Breast epithelium (tissue), 4 donors: ENCODE measurements around the gene NSRP1. TPM values are rescaled to one million over a fixed set of nuclear protein-coding genes. Genes with fewer than 3 reads are reported as not detected.

ENCODE experiments used
- DNase-seq, 2 donors: peaks; one replicate each; pipeline ENCODE4 v3.0.0-alpha.2; 2019; ENCODE audit warnings: low spot score in 2 of 2
- H3K27ac ChIP-seq, 2 donors: fragments of 200-600 bp; sonication (generic) in 1 of 2; one replicate each; pipeline ENCODE4 v1.5.1; 2016 to 2019; ENCODE audit warnings: mild to moderate bottlenecking in 1 of 2
- H3K27me3 ChIP-seq, 2 donors: fragments of 200-600 bp; sonication (generic) in 1 of 2; one replicate each; pipeline versions ENCODE4 v1.5.1 to v1.6.0; 2017 to 2019; ENCODE audit warnings: control low read depth in 1 of 2, mild to moderate bottlenecking in 1 of 2
- H3K36me3 ChIP-seq: fragments of 200-600 bp; one replicate; pipeline ENCODE4 v1.5.1; 2019
- H3K4me1 ChIP-seq, 2 donors: fragments of 200-600 bp; sonication (generic); one replicate each; pipeline ENCODE4 v1.5.1; 2016 to 2019; ENCODE audit warnings: control low read depth in 1 of 2
- H3K4me3 ChIP-seq, 3 donors: fragments of 200-600 bp; sonication (generic); 1 replicate in 2 of 3; 2 replicates in 1 of 3; pipeline ENCODE4 v1.5.1; 2016 to 2019; ENCODE audit warnings: mild to moderate bottlenecking in 3 of 3, moderate library complexity in 2 of 3
- H3K9me3 ChIP-seq, 2 donors: fragments of 200-600 bp; sonication (generic) in 1 of 2; one replicate each; pipeline ENCODE4 v1.5.1; 2016 to 2019; ENCODE audit warnings: control low read depth in 1 of 2
- POLR2A ChIP-seq: fragments of 450-650 bp; IDR thresholded peaks from one replicate; pipeline ENCODE4 v1.6.1; 2016; ENCODE audit warnings: antibody characterized with exemption, mild to moderate bottlenecking, moderate library complexity
- POLR2AphosphoS5 ChIP-seq, 3 donors: sonication (generic); formaldehyde crosslinking; IDR thresholded peaks; one replicate each; pipeline ENCODE4 v1.6.1; 2017; ENCODE audit warnings: antibody characterized with exemption in 3 of 3
- intact Hi-C: fragments of 100-400 bp; cut with DNase I; formaldehyde crosslinking; loops from one replicate; pipeline ENCODE4 v1.15.1; 2023; ENCODE audit warnings: low total_unique reads
- total RNA-seq, 3 donors: library from RNA; depleted of rRNA; stranded (reverse); fragments of >200 nt; gene quantifications; one replicate each; pipeline ENCODE4 v1.1.0, GENCODE V29; 2016
- TF ChIP-seq, protein P1 (sequence below), 3 donors: fragments of 450-650 bp; IDR thresholded peaks; one replicate each; pipeline ENCODE4 v1.5.1; 2016 to 2017; ENCODE audit warnings: antibody characterized with exemption in 3 of 3, mild to moderate bottlenecking in 3 of 3, moderate library complexity in 3 of 3

NSRP1 gene
- total RNA-seq, 3 donors from 2014 or later: 26.6 to 37.0 (median 29.4) TPM

DNA sequence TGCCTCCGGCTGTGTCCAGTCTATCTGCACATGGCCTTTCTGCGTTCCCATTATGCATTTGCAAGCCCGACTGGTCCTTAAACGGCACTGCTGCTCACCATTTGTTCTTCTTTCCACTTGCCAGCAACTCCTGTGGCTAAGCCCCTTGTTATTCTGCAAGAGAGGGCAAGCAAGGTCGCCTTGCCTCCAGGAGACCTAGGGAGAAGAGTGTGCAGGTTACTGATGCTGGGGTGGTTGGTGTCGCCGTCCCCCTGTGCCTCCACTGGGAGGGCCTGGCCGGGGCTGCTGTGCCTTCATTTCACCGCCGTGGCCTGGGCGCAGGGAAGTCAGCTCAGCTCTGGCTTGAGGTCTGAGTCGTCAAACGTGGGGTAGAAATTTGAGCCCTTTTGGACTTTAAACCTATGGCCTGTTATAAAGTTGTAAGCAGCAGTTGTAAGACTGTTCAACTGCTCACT, 106.1 kb downstream of the NSRP1 start:
- H3K9me3 ChIP-seq: no peaks in the 10 kb centered on the region
- H3K4me3 ChIP-seq: no peak overlapping the region
- H3K27ac ChIP-seq: no peak overlapping the region
- DNase-seq: no peak
- no peaks in the 10 kb centered on the region for H3K4me1 ChIP-seq
- no peaks in the 10 kb centered on the region for H3K36me3 ChIP-seq
- H3K27me3 ChIP-seq: no peaks in the 10 kb centered on the region
- intact Hi-C loops: no loop called here
- TF ChIP-seq, protein P1, sequence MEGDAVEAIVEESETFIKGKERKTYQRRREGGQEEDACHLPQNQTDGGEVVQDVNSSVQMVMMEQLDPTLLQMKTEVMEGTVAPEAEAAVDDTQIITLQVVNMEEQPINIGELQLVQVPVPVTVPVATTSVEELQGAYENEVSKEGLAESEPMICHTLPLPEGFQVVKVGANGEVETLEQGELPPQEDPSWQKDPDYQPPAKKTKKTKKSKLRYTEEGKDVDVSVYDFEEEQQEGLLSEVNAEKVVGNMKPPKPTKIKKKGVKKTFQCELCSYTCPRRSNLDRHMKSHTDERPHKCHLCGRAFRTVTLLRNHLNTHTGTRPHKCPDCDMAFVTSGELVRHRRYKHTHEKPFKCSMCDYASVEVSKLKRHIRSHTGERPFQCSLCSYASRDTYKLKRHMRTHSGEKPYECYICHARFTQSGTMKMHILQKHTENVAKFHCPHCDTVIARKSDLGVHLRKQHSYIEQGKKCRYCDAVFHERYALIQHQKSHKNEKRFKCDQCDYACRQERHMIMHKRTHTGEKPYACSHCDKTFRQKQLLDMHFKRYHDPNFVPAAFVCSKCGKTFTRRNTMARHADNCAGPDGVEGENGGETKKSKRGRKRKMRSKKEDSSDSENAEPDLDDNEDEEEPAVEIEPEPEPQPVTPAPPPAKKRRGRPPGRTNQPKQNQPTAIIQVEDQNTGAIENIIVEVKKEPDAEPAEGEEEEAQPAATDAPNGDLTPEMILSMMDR (IDR thresholded peaks at IDR 0.05): no peak
- no peak for TF ChIP-seq POLR2AphosphoS5 (IDR thresholded peaks at IDR 0.05)
- TF ChIP-seq POLR2A: no peak

DNA sequence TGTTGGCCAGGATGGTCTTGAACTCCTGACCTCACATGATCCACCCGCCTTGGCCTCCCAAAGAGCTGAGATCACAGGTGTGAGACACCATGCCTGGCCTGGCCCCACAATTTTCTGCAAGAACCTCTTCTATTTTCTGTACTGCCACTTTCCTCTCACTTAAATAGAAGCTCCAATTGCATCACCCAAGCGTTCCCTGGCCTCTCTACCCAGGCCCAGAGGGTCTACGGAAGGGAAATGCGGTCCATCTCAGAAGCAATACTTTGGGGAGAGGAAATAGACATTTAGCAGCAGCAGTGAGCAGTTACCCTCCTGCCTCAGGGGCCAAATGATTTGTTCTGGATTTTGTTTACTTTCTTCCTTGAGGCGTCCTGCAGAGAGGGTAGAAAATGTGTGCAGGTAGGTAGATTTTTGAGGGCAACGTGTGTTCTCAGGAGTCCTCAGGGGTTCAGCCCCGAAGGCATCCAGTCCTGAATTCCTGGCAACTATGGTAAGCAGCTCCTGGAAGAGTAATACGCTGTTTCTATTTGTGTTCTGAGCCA, 107.9 kb downstream of the NSRP1 start:
- no peak overlapping the region for H3K27ac ChIP-seq
- no peak overlapping the region for H3K4me3 ChIP-seq
- DNase-seq: no peak
- no peaks in the 10 kb centered on the region for H3K4me1 ChIP-seq
- no peaks in the 10 kb centered on the region for H3K27me3 ChIP-seq
- intact Hi-C loops: no loop called here
- H3K36me3 ChIP-seq: no peaks in the 10 kb centered on the region
- TF ChIP-seq, protein P1 (IDR thresholded peaks at IDR 0.05): no peak
- TF ChIP-seq POLR2AphosphoS5 (IDR thresholded peaks at IDR 0.05) (no peak), POLR2A (no peak)
- no peaks in the 10 kb centered on the region for H3K9me3 ChIP-seq

DNA sequence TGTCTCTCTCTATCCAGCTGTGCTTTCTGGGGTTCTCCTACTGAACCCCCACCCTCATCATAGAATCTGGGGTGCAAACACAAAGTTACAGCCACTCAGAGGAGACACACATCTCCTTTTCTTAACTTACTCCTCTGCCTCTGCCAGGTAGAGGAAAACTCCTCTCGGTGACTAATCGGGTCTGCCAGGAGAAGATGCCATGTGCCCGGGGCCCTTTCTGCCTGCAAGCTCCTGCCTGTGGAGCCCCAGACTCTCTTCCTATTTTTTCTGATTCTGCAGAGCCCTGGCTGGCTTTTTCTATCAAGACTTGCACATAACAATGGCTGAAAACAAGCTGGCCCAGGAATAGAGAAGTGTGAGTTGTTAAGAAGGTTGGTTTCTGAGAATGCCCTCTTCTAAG, 108.5 kb downstream of the NSRP1 start:
- no peaks in the 10 kb centered on the region for H3K9me3 ChIP-seq
- intact Hi-C loops: no loop called here
- H3K27me3 ChIP-seq: no peaks in the 10 kb centered on the region
- no peaks in the 10 kb centered on the region for H3K36me3 ChIP-seq
- no peak for TF ChIP-seq POLR2AphosphoS5 (IDR thresholded peaks at IDR 0.05)
- TF ChIP-seq, protein P1 (IDR thresholded peaks at IDR 0.05): no peak
- TF ChIP-seq POLR2A: no peak
- H3K4me3 ChIP-seq: no peak overlapping the region
- no peak for DNase-seq
- no peaks in the 10 kb centered on the region for H3K4me1 ChIP-seq
- H3K27ac ChIP-seq: no peak overlapping the region

DNA sequence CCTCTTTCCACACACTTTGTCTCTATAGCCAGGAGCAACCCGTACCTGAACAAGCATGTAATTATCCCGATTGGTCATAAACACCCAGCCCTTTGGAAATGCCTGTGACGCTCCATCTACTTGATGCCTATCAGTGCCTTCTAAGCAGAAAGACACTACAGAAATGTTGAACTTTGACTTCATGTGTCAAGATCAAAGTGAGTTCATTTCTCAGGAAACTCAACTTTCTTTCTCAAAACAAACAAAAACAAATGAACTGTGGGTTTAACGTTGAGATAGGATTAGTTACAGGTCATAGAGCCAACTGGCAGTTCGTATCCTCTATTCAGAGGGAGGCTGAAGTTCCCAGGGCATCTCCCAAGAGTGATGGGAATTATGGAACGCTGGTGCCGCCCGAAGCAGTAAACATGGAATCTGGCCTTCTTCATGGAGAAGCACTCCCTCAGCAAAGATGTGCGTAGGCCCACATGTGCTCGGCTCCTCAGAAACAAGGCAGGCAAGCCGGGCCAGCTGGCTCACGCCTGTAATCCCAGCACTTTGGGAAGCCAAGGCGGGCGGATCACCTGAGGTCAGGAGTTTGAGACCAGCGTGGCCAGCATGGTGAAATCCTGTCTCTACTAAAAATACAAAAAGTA, 109.4 kb downstream of the NSRP1 start:
- intact Hi-C loops: no loop called here
- no peak for DNase-seq
- Histone ChIP-seq H3K27me3 (no peaks in the 10 kb centered on the region), H3K36me3 (no peaks in the 10 kb centered on the region), H3K27ac (no peak overlapping the region), H3K4me1 (no peaks in the 10 kb centered on the region), H3K9me3 (no peaks in the 10 kb centered on the region), H3K4me3 (no peak overlapping the region)
- TF ChIP-seq, protein P1 (IDR thresholded peaks at IDR 0.05): no peak
- TF ChIP-seq POLR2A: no peak
- no peak for TF ChIP-seq POLR2AphosphoS5 (IDR thresholded peaks at IDR 0.05)

DNA sequence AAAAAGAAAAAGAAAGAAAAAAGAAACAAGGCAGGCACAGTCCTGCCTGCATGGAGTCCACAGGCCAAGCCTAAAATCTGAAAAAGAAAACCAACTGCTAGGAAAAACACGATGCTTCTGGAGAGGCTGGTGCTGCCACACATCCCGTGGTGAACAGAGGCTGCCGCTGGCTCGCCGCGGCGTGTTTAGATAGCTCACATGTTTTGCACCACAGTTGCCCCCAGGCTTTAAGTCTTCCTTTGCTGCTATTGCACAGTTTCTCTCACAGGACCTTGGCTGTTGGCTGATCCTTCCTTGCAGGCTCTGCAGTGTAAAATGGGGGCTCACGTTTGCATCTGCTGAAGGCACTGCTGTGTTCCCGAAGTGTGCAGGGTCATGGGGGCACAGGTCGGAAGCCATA, 110.3 kb downstream of the NSRP1 start:
- no peak for TF ChIP-seq POLR2A
- no peak for TF ChIP-seq POLR2AphosphoS5 (IDR thresholded peaks at IDR 0.05)
- TF ChIP-seq, protein P1 (IDR thresholded peaks at IDR 0.05): no peak
- no peaks in the 10 kb centered on the region for H3K9me3 ChIP-seq
- no peaks in the 10 kb centered on the region for H3K36me3 ChIP-seq
- H3K27me3 ChIP-seq: peaks cover 0 to 2% of the 10 kb centered on the region in 2 donors
- intact Hi-C loops: no loop called here
- no peak for DNase-seq
- H3K4me3 ChIP-seq: no peak overlapping the region
- H3K27ac ChIP-seq: no peak overlapping the region
- no peaks in the 10 kb centered on the region for H3K4me1 ChIP-seq
